Smooth muscle cell (in vitro differentiated cells): ENCODE data around the gene EYA2. TPM values are rescaled to one million over a fixed set of nuclear protein-coding genes. Genes with fewer than 3 reads are reported as not detected.

Experiments
- DNase-seq: peaks from one replicate; lab custom pipeline; 2025; ENCODE audit not compliant: unreplicated experiment; lab: John Stamatoyannopoulos, UW
- H2AFZ ChIP-seq: fragments of 200-600 bp; sonication (generic); 2 replicates; pipeline ENCODE4 v1.6.0; 2016; ENCODE audit warnings: antibody characterized with exemption, low read depth, mild to moderate bottlenecking
- H3F3A ChIP-seq: fragments of 200-600 bp; sonication (generic); 2 replicates; pipeline ENCODE4 v1.6.0; 2017; ENCODE audit warnings: antibody characterized with exemption, low read depth
- H3K27ac ChIP-seq: fragments of 200-600 bp; sonication (generic); 2 replicates; pipeline ENCODE4 v1.5.1; 2016; ENCODE audit warnings: low read depth, mild to moderate bottlenecking
- H3K27me3 ChIP-seq: fragments of 200-600 bp; sonication (generic); 2 replicates; pipeline ENCODE4 v1.6.1; 2016; ENCODE audit warnings: low read depth, mild to moderate bottlenecking
- H3K36me3 ChIP-seq: fragments of 200-600 bp; sonication (generic); 2 replicates; pipeline ENCODE4 v1.5.1; 2016; ENCODE audit warnings: low read depth
- H3K4me1 ChIP-seq: fragments of 200-600 bp; sonication (generic); 2 replicates; pipeline ENCODE4 v1.5.1; 2016; ENCODE audit warnings: low read depth
- H3K4me2 ChIP-seq: fragments of 200-600 bp; sonication (generic); 2 replicates; pipeline ENCODE4 v1.6.0; 2016; ENCODE audit warnings: mild to moderate bottlenecking
- H3K4me3 ChIP-seq: fragments of 200-600 bp; sonication (generic); 2 replicates; pipeline ENCODE4 v1.5.1; 2016; ENCODE audit warnings: mild to moderate bottlenecking
- H3K79me2 ChIP-seq: fragments of 200-600 bp; sonication (generic); 2 replicates; pipeline ENCODE4 v1.6.0; 2016; ENCODE audit warnings: low read depth, mild to moderate bottlenecking
- H3K9ac ChIP-seq: fragments of 200-600 bp; sonication (generic); 2 replicates; pipeline ENCODE4 v1.6.0; 2016; ENCODE audit warnings: low read depth
- H3K9me3 ChIP-seq: fragments of 200-600 bp; sonication (generic); replicated peaks from 2 replicates; pipeline ENCODE4 v1.5.1; 2016; ENCODE audit warnings: low read depth
- H4K20me1 ChIP-seq: fragments of 200-600 bp; sonication (generic); 2 replicates; pipeline ENCODE4 v1.6.0; 2016; ENCODE audit warnings: low read depth
- WGBS: methylation state at CpG from one replicate; pipeline ENCODE4 v1.1.7; 2016; ENCODE audit warnings: low lambda C conversion rate; 5-methylcytosine and 5-hydroxymethylcytosine counted together
- polyA plus RNA-seq: library from polyadenylated mRNA; unstranded; fragments of >200 nt; fragmentation: Nextera tagmentation; extraction: Ambion mirVana; gene quantifications from 2 replicates; pipeline ENCODE4 v1.2.1, GENCODE V29; 2016
- total RNA-seq: library from RNA; depleted of rRNA; stranded (reverse); fragments of >200 nt; gene quantifications from 2 replicates; pipeline ENCODE4 v1.2.3, GENCODE V29; 2014
- TF ChIP-seq, protein P1 (sequence below): fragments of 200-600 bp; sonication (generic); IDR thresholded peaks from 2 replicates; pipeline ENCODE4 v1.5.1; 2017; ENCODE audit warnings: borderline replicate concordance, mild to moderate bottlenecking, antibody characterized with exemption; ENCODE audit not compliant: insufficient read depth, poor library complexity, severe bottlenecking

Gene EYA2
- total and polyA plus RNA-seq, 2 experiments from 2014 or later: 0.98 to 1.3 TPM

DNA sequence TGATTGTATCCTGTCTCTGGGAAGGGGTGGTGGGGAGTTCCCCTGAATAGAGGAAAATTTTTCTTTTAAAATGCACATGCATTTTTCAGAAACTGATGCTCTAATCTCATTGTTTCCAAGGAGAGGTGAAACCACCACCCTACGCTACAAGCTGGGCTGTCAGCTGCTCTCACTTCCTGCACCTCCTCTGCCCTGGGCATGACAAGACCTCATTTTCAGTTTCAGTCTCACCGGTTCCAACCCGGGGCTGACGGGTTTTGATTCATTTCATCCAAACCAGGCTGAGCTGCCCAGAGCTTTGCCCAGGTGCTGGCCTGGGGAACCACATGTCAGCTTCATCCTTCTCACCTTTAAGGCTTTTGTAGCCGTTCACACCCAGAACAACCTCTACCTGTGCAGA is 99.7 kb downstream of the EYA2 start:
- Histone ChIP-seq H3K9me3 (no peaks in the 10 kb centered on the region), H3K4me2 (no peak overlapping the region), H3K4me3 (no peak overlapping the region), H3F3A (no peaks in the 10 kb centered on the region), H3K27ac (no peak overlapping the region), H3K27me3 (peaks cover 4% of the 10 kb centered on the region), H3K79me2 (no peaks in the 10 kb centered on the region), H3K36me3 (no peaks in the 10 kb centered on the region), H3K4me1 (peaks cover 20% of the 10 kb centered on the region), H4K20me1 (no peaks in the 10 kb centered on the region), H2AFZ (no peak overlapping the region), H3K9ac (no peak overlapping the region)
- no peak for DNase-seq
- WGBS: 88% methylated on average over 5 of the region's 5 CpGs
- TF ChIP-seq, protein P1, sequence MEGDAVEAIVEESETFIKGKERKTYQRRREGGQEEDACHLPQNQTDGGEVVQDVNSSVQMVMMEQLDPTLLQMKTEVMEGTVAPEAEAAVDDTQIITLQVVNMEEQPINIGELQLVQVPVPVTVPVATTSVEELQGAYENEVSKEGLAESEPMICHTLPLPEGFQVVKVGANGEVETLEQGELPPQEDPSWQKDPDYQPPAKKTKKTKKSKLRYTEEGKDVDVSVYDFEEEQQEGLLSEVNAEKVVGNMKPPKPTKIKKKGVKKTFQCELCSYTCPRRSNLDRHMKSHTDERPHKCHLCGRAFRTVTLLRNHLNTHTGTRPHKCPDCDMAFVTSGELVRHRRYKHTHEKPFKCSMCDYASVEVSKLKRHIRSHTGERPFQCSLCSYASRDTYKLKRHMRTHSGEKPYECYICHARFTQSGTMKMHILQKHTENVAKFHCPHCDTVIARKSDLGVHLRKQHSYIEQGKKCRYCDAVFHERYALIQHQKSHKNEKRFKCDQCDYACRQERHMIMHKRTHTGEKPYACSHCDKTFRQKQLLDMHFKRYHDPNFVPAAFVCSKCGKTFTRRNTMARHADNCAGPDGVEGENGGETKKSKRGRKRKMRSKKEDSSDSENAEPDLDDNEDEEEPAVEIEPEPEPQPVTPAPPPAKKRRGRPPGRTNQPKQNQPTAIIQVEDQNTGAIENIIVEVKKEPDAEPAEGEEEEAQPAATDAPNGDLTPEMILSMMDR: no peak

DNA sequence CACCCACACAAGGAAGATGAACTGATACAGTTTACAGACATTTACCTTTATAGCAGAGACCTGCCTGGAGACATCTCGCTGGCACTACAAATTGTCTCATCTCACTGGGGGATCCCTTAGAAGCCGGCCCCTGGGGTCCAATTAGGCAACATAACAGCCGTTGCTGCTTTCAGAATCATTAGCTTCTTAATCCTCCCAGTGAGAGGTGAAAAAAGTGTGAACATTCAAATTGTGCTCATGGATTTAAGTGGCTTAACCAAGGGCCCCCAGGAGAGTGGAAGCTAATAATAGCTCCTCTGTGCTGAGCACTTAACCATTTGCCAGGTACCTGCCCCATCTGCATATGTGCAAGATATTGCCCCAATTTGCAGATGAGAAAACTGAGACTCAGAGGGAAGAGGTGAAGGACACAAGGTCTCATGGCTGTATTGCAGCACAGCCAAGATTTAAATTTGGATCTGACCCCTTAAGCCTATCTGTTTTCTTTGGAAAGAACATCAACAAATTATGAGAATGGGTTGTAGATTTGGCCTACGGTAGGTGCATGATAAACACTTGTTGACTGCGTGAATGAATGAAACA is 101.0 kb downstream of the EYA2 start:
- no peak overlapping the region for H3K4me3 ChIP-seq
- H3K79me2 ChIP-seq: no peaks in the 10 kb centered on the region
- peaks cover 8% of the 10 kb centered on the region for H3K4me1 ChIP-seq
- no peaks in the 10 kb centered on the region for H3F3A ChIP-seq
- peaks cover 4% of the 10 kb centered on the region for H3K27me3 ChIP-seq
- H3K9ac ChIP-seq: no peak overlapping the region
- no peaks in the 10 kb centered on the region for H3K9me3 ChIP-seq
- no peaks in the 10 kb centered on the region for H3K36me3 ChIP-seq
- H3K27ac ChIP-seq: no peak overlapping the region
- WGBS: 63% methylated on average over 5 of the region's 5 CpGs
- DNase-seq: no peak
- H4K20me1 ChIP-seq: no peaks in the 10 kb centered on the region
- TF ChIP-seq, protein P1: no peak
- H2AFZ ChIP-seq: no peak overlapping the region
- H3K4me2 ChIP-seq: no peak overlapping the region

DNA sequence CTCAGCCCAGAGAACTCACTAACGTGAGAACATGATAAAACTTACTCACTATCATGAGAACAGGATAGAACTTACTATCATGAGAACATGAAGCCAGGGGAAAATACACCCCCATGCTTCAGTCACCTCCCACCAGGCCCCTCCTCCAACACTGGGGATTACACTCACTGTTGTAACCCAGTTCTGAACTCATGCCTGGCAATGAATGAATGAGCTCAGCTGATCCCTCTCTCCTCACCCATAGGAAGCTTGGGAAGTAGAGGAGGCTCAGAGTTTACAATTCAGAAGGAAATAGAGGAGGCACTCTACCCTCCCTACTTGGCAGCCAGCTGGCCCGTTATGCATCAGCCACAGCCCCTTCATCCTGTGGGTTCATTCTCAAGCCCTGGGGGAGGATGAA is 102.5 kb downstream of the EYA2 start:
- H3K79me2 ChIP-seq: no peaks in the 10 kb centered on the region
- no peaks in the 10 kb centered on the region for H4K20me1 ChIP-seq
- H3F3A ChIP-seq: no peaks in the 10 kb centered on the region
- no peak overlapping the region for H3K4me3 ChIP-seq
- peaks cover 5% of the 10 kb centered on the region for H3K4me1 ChIP-seq
- H3K4me2 ChIP-seq: no peak overlapping the region
- H3K9ac ChIP-seq: no peak overlapping the region
- DNase-seq: no peak
- no peaks in the 10 kb centered on the region for H3K36me3 ChIP-seq
- TF ChIP-seq, protein P1: no peak
- H3K9me3 ChIP-seq: no peaks in the 10 kb centered on the region
- H3K27me3 ChIP-seq: peaks cover 8% of the 10 kb centered on the region
- no peak overlapping the region for H2AFZ ChIP-seq
- 90% methylated on average over 2 of the region's 2 CpGs for WGBS
- no peak overlapping the region for H3K27ac ChIP-seq

DNA sequence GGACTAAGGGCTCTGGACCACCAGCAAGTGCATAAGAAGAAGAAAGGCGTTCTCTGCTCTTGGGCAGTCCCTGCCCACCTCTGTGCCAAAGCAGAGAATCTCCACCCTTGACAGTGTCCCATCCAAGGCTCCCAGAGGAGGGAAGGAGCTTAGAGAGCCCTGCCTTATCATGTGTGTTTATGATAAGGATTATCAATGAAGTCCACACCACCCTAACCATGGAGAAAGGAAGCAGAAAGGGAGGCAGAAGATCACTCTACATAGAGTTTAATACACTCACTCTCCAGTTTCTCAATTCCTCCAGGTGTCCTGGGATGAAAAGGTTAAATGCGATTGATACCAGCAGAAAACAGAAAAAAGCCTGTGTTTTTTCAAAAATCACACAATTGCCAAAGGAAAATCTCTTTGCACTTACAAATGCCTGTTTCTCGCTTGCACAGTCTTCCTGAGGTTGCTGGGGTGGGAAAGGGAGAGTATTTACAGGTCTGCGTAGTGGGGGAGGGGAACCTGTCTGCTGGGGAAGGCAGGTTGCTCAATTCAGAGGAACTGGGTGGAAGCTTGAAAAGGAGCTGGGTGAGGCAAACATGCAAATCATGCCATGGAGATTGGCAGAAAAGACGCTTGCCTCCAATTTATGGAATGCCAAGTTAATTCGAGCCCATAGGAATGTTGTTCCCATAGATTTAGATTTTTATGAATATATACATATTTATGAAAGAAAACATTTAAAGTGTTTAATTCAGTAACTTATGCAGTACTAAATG is 104.0 kb downstream of the EYA2 start:
- H3K9me3 ChIP-seq: no peaks in the 10 kb centered on the region
- TF ChIP-seq, protein P1: no peak
- peaks cover 8% of the 10 kb centered on the region for H3K27me3 ChIP-seq
- no peak overlapping the region for H3K4me3 ChIP-seq
- H3K79me2 ChIP-seq: no peaks in the 10 kb centered on the region
- no peaks in the 10 kb centered on the region for H3F3A ChIP-seq
- H2AFZ ChIP-seq: no peak overlapping the region
- no peak for DNase-seq
- H3K4me2 ChIP-seq: no peak overlapping the region
- no peaks in the 10 kb centered on the region for H4K20me1 ChIP-seq
- peaks cover 5% of the 10 kb centered on the region for H3K4me1 ChIP-seq
- H3K9ac ChIP-seq: no peak overlapping the region
- no peaks in the 10 kb centered on the region for H3K36me3 ChIP-seq
- WGBS: 60% methylated on average over 6 of the region's 6 CpGs
- no peak overlapping the region for H3K27ac ChIP-seq
